PC-3 (cell line): ENCODE data around the gene CHN1. TPM values are rescaled to one million over a fixed set of nuclear protein-coding genes. Genes with fewer than 3 reads are reported as not detected.

Experiments used
- ATAC-seq: fragments of 200-7000 bp; cut with Tn5 transposase; 2 replicates; pipeline ENCODE4 v1.9.1; 2020; ENCODE audit warnings: mild to moderate bottlenecking, moderate library complexity
- BruUV-seq: library from RNA; stranded (reverse); fragments of 400-500 nt; replicated peaks from 2 replicates; lab custom pipeline; 2021; lab: Mats Ljungman, UMichigan
- CTCF ChIA-PET: fragments of 300-600 bp; sonication (Branson Sonifier 250); formaldehyde crosslinking; loops from one replicate; lab custom pipeline; 2022; ENCODE audit warnings: antibody characterized with exemption; lab: Charles Lee
- POLR2A ChIA-PET: fragments of 300-600 bp; sonication (Branson Sonifier 250); formaldehyde crosslinking; loops from one replicate; lab custom pipeline; 2022; ENCODE audit warnings: antibody characterized with exemption; ENCODE audit not compliant: unreplicated experiment; lab: Charles Lee
- DNase-seq: peaks from one replicate; pipeline ENCODE4 v3.0.0-alpha.2; 2015
- H2AFZ ChIP-seq: fragments of 300-600 bp; sonication (generic); 2 replicates; pipeline ENCODE4 v1.6.0; 2016; ENCODE audit warnings: antibody characterized with exemption, low read length
- H3F3A ChIP-seq: fragments of 300-600 bp; sonication (generic); one replicate; pipeline ENCODE4 v1.6.0; 2017; ENCODE audit warnings: antibody characterized with exemption, low read length, control low read depth, mild to moderate bottlenecking; ENCODE audit not compliant: unreplicated experiment
- H3K27ac ChIP-seq: fragments of 300-600 bp; sonication (generic); 2 replicates; pipeline ENCODE4 v1.5.1; 2016; ENCODE audit warnings: mild to moderate bottlenecking, low read length
- H3K27me3 ChIP-seq: fragments of 300-600 bp; sonication (generic); 2 replicates; pipeline ENCODE4 v1.6.1; 2016; ENCODE audit warnings: low read length, mixed read lengths
- H3K36me3 ChIP-seq: fragments of 300-600 bp; sonication (generic); 2 replicates; pipeline ENCODE4 v1.6.1; 2016; ENCODE audit warnings: low read depth, mixed run types, low read length, mixed read lengths
- H3K4me1 ChIP-seq: fragments of 300-600 bp; sonication (generic); 2 replicates; pipeline ENCODE4 v1.5.1; 2016; ENCODE audit warnings: low read length; ENCODE audit not compliant: insufficient read depth
- H3K4me2 ChIP-seq: fragments of 300-600 bp; sonication (generic); 2 replicates; pipeline ENCODE4 v1.6.0; 2016; ENCODE audit warnings: low read length
- H3K4me3 ChIP-seq: fragments of 300-600 bp; sonication (generic); 2 replicates; pipeline ENCODE4 v1.5.1; 2016; ENCODE audit warnings: mild to moderate bottlenecking, low read length, mixed read lengths
- H3K79me2 ChIP-seq: fragments of 300-600 bp; sonication (generic); 2 replicates; pipeline ENCODE4 v1.6.1; 2017; ENCODE audit warnings: low read length, mixed read lengths
- H3K9ac ChIP-seq: fragments of 300-600 bp; sonication (generic); 2 replicates; pipeline ENCODE4 v1.6.0; 2016; ENCODE audit warnings: mild to moderate bottlenecking, low read length
- H3K9me2 ChIP-seq: fragments of 300-600 bp; sonication (generic); replicated peaks from 2 replicates; pipeline ENCODE4 v1.6.1; 2016; ENCODE audit warnings: mixed run types, low read length, mixed read lengths
- H3K9me3 ChIP-seq: fragments of 300-600 bp; sonication (generic); 2 replicates; pipeline ENCODE4 v1.6.1; 2016; ENCODE audit warnings: low read length, mixed read lengths
- H4K20me1 ChIP-seq: fragments of 300-600 bp; sonication (generic); 2 replicates; pipeline ENCODE4 v1.6.1; 2016; ENCODE audit warnings: low read length, mixed read lengths
- EZH2 ChIP-seq: fragments of 300-600 bp; sonication (generic); IDR thresholded peaks from one replicate; pipeline ENCODE4 v1.6.1; 2017; ENCODE audit warnings: antibody characterized with exemption, mild to moderate bottlenecking, low read length; ENCODE audit not compliant: unreplicated experiment
- EZH2phosphoT487 ChIP-seq: fragments of 300-600 bp; sonication (generic); IDR thresholded peaks from 2 replicates; pipeline ENCODE4 v1.6.1; 2018; ENCODE audit warnings: mild to moderate bottlenecking, antibody characterized with exemption, low read length, borderline replicate concordance
- intact Hi-C: fragments of 100-400 bp; cut with micrococcal nuclease; formaldehyde crosslinking; loops from 2 replicates; pipeline ENCODE4 v1.9.0; 2023
- total RNA-seq: library from RNA; depleted of rRNA; stranded (reverse); fragments of >200 nt; gene quantifications from 2 replicates; pipeline ENCODE4 v1.2.3, GENCODE V29; 2014
- TF ChIP-seq, protein P1 (sequence below): fragments of 300-600 bp; sonication (generic); conservative IDR thresholded peaks from 2 replicates; pipeline ENCODE4 v1.5.1; 2017; ENCODE audit warnings: antibody characterized with exemption, low read depth, mild to moderate bottlenecking, low read length

CHN1 gene
- total RNA-seq, 1 experiment from 2014 or later = 7.8 TPM

- ChIA-PET CTCF (no interaction called here), POLR2A (no interaction called here)
- H3K27ac ChIP-seq = no peak overlapping the region
- no TSS peak for BruUV-seq
- DNase-seq (no peak), ATAC-seq (no peak)
- no peaks in the 10 kb centered on the region for H4K20me1 ChIP-seq
- intact Hi-C loops = no loop called here
- peaks cover 41% of the 10 kb centered on the region for H3K4me1 ChIP-seq
- no peaks in the 10 kb centered on the region for H3K9me3 ChIP-seq
- H3F3A ChIP-seq = peaks cover 4% of the 10 kb centered on the region
- H3K4me3 ChIP-seq = no peak overlapping the region
- H3K9ac ChIP-seq = no peak overlapping the region
- H2AFZ ChIP-seq = no peak overlapping the region
- H3K79me2 ChIP-seq = no peaks in the 10 kb centered on the region
- no peaks in the 10 kb centered on the region for H3K36me3 ChIP-seq
- no peaks in the 10 kb centered on the region for H3K9me2 ChIP-seq
- TF ChIP-seq EZH2phosphoT487 = no peak
- TF ChIP-seq EZH2 = no peak
- TF ChIP-seq, protein P1, sequence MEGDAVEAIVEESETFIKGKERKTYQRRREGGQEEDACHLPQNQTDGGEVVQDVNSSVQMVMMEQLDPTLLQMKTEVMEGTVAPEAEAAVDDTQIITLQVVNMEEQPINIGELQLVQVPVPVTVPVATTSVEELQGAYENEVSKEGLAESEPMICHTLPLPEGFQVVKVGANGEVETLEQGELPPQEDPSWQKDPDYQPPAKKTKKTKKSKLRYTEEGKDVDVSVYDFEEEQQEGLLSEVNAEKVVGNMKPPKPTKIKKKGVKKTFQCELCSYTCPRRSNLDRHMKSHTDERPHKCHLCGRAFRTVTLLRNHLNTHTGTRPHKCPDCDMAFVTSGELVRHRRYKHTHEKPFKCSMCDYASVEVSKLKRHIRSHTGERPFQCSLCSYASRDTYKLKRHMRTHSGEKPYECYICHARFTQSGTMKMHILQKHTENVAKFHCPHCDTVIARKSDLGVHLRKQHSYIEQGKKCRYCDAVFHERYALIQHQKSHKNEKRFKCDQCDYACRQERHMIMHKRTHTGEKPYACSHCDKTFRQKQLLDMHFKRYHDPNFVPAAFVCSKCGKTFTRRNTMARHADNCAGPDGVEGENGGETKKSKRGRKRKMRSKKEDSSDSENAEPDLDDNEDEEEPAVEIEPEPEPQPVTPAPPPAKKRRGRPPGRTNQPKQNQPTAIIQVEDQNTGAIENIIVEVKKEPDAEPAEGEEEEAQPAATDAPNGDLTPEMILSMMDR = no peak
- H3K4me2 ChIP-seq = no peak overlapping the region
- H3K27me3 ChIP-seq = no peaks in the 10 kb centered on the region
Observed at GRCh38 chr2:174969091-174969734, 36.0 kb downstream of the CHN1 start.

DNA sequence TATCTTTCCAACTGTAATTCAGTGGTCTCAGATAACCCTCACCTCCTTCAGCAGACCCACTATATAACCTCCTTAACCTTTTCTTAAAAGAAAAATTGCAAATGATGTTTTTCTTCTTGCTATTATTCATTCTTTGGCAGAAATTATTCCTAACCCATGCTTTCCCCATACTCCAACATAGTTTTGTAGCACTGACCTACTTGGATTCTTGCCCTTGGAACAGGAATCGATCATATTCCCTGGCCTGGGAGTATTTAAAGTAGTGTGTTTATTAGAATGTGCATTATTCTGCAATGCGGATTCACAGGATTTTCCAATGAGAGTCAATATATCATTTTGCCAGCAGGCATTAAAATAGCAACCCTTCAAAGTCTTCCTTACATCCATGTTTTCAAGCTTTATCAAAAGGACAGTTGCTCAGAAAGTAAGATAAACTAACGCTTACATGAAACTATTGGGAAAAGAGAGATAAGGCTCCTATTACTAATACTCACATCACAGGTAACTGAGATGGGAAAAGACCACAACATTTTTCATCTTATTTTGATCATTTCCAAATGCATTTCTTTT lies 37.4 kb downstream of the CHN1 start:
- H3K27me3 ChIP-seq = no peaks in the 10 kb centered on the region
- no peak for ATAC-seq
- ChIA-PET CTCF (no interaction called here), POLR2A (no interaction called here)
- peaks cover 33% of the 10 kb centered on the region for H3K4me1 ChIP-seq
- no peak overlapping the region for H3K4me2 ChIP-seq
- no peaks in the 10 kb centered on the region for H3K79me2 ChIP-seq
- no peaks in the 10 kb centered on the region for H3K9me2 ChIP-seq
- no peak overlapping the region for H3K27ac ChIP-seq
- DNase-seq = no peak
- no peaks in the 10 kb centered on the region for H4K20me1 ChIP-seq
- H3F3A ChIP-seq = peaks cover 3% of the 10 kb centered on the region
- H2AFZ ChIP-seq = no peak overlapping the region
- intact Hi-C loops = no loop called here
- H3K9me3 ChIP-seq = no peaks in the 10 kb centered on the region
- H3K36me3 ChIP-seq = no peaks in the 10 kb centered on the region
- H3K9ac ChIP-seq = no peak overlapping the region
- H3K4me3 ChIP-seq = no peak overlapping the region
- BruUV-seq = no TSS peak
- TF ChIP-seq EZH2phosphoT487 = no peak

GRCh38 chr2:174967086-174967485 lies 38.1 kb downstream of the CHN1 start:
- Histone ChIP-seq H3K9ac (no peak overlapping the region), H4K20me1 (no peaks in the 10 kb centered on the region), H3K4me3 (no peak overlapping the region), H3K27ac (no peak overlapping the region), H3K4me2 (no peak overlapping the region), H3K27me3 (no peaks in the 10 kb centered on the region), H3K4me1 (peaks cover 26% of the 10 kb centered on the region), H2AFZ (no peak overlapping the region), H3F3A (no peaks in the 10 kb centered on the region), H3K79me2 (no peaks in the 10 kb centered on the region), H3K9me2 (no peaks in the 10 kb centered on the region), H3K36me3 (no peaks in the 10 kb centered on the region), H3K9me3 (no peaks in the 10 kb centered on the region)
- ChIA-PET CTCF (no interaction called here), POLR2A (no interaction called here)
- DNase-seq = no peak
- ATAC-seq = no peak
- BruUV-seq = no TSS peak
- intact Hi-C loops = no loop called here
- TF ChIP-seq EZH2phosphoT487 (no peak), EZH2 (no peak)
- TF ChIP-seq, protein P1 = no peak
